ENCODE data around the gene PWWP2A.

The PWWP2A gene

DNA sequence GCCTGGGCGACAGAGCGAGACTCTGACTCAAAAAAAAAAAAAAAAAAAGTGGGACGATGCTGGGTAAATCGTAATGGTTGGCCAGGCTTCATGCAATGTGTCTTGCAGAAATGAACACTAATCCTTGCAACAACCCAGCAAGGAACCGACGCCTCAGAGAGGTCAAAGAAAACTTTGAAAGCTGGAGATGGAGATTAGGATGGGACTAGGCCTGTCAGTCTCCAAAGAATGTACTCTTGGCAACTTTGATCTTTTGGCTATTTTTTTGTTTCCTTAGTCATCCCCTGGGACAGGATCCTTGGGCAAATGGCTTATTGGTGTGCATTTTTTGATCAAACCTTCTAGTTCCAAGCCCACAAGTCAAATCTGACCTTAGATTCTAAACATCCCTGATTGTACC lies 10.6 kb upstream of the PWWP2A start:
- DNase-seq, result no peak

DNA sequence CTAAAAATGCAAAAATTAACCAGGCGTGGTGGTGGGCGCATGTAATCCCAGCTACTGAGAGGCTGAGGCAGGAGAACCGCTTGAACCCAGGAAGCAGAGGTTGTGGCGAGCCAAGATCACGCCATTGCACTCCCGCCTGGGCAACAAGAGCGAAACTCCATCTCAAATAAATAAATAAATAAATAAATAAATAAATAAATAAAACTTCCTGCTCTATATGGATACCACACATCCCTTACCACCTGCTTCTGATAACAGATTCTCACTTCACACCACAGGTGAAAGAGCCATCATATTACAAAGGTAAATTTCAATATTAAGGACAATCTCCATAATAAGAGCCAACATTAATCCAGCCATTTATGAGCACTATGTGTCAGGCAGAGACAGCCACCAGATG lies 9.4 kb upstream of the PWWP2A start:
- DNase-seq, result no peak

DNA sequence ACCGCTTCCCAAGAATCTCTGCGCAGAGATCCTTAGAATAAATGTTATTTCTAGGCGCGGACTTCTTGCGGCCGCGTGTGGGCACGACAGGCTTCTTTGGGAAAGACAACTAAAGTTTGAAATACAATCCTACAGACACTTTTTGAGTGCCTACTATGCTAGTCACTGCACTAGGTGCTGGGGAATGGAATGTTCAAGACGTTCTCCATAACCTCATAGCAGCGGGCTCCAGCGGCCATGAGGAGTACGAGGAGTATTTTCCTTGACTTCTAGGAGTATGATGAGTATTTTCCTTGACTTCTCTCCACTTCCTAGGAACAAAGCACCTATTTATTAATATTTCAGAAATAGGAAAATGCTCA lies 636 bp upstream of the PWWP2A start:
- no peak for DNase-seq

DNA sequence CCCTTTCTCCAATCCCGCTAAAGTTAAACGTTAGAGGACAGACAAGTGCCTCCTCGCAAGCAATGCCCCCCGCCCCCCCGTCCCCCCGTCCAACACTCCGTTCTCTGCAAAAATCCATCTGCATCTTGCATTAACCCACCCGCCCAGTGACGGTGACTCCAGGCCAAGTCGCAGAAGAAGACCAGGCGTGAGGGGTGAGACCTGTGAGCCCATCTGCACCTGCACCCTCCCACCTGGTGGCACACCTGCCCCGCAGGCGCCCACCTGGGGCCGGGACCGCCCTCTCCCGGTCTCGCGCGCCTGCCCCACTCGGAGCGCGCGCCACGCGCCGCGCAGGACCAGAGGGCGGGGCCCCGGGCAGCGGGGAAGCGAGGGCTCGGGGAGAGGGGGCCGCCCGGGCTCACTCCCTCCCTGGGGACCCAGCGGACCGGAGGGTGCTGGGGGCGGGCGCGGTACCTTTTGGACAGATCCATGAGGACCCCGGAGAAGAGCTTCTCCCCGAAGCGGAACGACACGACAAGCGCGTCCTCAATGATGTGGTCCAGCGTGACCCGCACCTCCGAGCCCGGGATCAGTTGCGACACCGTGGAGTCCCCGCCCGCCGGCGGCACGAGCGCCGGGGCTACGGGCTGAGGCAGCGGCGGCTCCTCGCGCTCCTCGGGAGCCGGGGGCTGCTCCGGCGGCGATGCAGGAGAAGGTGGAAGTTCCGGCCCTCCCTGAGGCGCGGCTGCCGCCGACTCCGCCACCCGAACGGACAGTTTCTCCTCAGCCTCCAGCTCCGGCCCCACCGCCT lies 705 bp downstream of the PWWP2A start:
- DNase-seq, result no peak

DNA sequence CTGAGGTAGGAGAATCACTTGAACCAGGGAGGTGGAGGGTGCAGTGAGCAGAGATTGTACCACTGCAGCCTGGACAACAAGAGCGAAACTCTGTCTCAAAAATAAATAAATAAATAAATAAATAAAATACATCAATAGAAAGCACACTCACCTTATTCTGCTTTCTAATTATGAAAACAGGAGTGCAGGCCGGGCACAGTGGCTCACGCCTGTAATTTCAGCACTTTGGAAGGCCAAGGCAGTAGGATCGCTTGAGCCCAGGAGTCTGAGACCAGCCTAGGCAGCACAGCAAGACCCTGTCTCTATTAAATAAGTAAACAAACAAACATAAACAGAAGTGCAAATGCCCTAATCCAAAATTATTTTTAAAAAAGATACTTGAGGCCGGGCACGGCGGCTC lies 2.3 kb downstream of the PWWP2A start:
- no peak for DNase-seq

DNA sequence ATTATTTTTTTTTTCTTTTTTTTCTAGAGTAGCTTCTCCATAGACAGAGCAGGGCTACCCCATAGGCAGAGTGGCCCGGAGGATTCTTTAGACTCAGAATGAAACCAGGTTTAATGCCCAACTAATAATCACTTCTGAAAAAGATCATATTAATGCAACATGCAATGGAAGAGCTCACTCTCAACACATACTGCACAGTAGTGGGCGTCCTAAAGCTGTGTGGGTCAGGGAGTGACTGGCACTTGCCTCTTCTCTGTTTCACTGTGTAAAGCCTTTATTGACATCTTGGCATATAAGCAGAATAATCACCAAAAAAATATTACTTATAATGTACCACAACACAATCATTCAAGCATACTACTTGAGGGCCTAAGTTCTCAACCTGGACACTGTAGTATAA lies 11.1 kb downstream of the PWWP2A start:
- no peak for DNase-seq

DNA sequence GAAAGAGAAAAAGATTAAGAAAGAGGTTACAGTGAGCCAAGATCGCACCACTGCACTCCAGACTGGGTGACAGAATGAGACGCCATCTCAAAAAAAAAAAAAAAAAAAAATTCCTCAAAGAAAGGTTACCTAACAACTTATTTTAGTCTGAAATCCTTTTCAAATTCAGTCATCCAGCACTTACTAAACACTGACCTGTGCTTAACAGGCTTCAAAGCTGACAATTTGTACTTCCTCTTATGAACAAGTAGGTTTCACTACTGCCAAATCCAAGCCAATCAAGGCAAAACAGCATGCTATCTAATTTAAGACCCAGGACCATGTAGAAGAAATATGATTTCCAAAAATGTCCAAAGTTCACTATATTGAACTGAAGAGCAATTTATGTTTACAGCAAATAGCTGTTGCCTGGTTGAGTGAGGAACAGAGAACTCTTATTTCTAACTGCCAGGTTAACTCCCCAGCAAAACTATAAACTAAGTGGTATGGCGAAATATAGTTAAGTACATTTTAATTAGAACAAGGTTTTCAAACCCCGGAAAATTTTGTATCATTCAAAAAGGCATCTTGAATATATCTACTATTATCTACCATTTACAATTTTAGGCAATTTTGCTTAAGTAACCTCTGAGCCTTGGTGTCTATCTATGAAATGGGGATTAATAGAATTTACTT lies 13.4 kb downstream of the PWWP2A start:
- DNase-seq, result no peak

DNA sequence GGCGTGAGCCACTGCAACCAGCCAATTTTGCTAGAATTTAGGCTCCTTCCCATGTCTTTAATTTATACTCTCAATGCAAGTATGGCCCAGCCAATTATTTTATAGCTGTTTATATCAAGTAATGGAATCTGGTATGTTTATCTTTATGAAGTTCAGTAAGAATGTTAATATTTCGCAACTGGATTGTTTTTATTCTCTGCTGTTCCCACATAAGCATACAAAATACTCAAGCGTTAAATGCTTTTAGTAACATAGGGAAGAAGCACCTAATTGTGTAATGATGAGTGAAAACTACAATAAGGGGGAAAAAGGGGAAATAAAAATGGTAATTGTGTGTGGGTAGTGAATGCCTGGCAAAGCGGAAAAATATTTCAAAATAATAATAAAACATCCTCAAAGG lies 21.3 kb downstream of the PWWP2A start:
- DNase-seq, result no peak

DNA sequence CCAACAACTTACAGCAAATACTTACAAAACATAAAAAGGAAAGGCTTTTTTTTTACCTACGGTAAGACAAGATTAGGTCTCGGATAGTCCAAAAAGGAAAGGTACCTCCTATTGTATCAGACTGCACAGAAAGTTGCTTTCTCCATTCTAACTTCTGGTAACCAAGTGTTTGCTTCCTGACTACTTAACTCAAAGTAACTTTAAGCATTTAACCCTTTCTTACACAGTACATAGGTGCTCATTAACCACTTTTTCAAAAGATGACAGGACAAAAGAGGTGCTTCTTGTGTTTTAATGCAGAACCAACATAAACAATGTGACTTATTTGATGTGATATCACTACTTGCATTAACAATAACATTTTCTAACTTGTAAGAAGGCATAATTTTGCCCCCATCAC lies 23.1 kb downstream of the PWWP2A start:
- no peak for DNase-seq

DNA sequence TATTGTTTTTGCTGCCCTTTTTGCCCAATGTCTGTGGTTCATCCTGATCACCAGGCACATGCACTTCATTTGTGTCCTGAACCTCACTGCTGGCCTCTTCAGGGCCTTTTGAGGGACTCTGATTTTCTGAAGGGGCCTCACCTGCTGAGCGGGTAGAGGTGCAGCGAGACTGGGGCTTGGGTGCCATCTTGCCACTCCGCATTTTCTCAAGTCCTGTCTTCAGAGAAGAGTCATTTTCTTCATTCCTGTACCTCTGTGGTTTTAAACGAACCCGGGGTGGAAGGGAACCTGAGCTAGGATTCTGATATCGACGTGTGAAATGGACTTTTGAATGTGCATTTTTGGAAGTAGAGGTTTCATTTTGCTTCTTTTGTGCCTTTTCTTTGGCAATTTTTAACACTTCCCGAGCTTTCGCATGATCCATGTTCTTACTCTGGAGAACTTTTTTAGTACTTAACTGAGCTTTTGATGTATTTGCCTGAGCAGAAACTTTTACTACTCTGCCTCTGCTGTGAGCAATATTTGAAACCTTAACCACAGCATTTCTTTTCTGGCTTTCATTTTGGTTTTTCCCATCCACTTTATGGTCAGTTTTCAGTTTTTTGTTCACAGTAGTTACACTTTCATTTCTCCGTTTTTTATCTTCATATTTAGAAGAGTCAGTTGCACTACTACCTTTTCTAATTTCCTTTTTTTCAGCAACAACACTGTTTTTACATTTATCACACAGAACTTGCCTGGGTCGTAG lies 26.1 kb downstream of the PWWP2A start:
- no peak for DNase-seq

DNA sequence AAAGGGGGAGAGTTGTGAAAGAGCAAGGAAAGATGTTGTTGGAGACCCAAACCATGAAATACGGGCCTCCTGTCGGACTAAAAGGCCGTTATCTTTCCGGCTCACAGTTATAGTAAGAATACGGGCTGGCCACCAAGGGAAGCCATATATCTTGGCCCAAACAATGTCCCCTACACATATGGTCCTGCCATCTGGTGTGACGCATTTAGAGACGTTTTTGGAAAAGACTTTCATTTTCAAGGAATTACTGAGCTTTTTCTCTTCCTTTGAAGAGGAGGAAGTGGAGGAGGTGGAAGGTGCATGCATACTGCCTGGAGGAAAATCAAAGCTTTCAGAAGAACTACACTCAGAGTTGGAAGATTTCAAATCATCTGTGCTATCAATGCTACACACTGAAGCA lies 26.7 kb downstream of the PWWP2A start:
- no peak for DNase-seq

DNA sequence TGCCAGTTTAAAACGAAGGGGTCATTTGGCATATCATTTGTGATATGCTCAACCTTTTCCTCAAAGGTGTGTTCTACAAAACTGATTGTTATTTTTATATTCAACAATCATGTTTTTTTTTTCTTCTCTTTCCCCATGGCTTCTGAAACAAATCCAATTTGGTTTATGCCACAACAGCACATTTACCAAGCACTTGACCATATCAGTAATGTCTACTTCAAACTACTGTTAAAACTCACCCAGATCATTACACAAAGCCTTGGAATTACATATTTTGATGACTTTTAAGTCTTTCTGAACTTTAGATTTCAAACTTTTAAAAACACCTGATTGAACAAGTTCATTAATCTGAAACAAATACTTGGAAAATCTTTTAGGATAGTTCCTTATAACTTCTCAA lies 29.2 kb downstream of the PWWP2A start:
- no peak for DNase-seq

DNA sequence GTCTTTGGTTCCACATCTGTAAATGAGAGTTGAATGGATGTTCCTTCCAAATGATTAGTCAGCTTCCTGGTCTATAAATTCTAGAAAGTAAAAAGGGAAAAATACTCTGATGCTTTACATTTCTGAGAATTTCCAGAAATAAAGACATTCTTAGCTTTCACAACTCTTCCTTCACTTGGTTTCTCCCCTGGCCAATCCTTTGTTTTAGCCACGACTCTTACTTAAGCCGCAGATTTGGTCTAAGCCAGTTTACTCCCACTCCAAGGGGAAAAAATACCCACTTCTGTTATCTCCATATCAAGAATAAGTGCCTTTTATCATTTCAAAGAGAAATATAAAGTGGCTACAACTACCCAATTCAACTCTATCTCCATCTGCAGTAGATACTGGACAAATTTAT lies 29.7 kb downstream of the PWWP2A start:
- DNase-seq, result no peak

DNA sequence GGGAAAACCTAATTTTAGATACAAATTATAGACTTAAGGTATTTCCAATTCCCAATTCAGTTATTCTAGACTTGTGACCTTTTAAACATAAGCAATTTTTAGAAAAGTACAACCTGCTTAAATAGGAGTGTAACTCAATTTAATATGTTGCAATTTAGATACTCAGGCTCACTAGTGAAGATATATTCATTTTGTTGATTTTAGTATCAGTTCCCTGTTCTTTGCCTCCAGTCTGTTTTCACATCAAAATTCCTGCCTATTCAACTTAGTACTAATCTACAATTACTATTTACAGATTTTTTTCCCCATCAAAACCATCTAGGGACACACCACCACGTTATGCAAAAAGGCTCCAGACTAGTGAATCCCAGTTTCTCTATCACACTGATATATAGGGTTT lies 30.4 kb downstream of the PWWP2A start:
- DNase-seq, result no peak

DNA sequence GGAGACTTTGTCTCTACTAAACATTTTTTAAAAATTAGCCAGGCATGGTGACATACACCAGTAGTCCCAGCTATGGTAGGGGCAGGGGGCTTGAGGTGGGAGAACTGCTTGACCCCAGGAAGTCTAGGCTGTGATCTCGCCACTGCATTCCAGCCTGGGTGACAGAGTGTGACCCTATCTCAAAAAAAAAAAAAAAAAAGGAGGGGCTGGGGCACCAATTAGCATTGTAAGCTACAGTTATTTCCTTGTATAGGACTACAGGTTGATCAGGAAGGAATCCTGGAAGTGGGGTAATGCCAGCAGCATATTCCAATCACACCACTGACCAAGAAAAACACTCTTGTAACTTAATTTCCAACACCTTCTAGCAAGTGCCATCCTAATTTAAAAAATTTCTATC lies 32.1 kb downstream of the PWWP2A start:
- DNase-seq, result no peak

DNA sequence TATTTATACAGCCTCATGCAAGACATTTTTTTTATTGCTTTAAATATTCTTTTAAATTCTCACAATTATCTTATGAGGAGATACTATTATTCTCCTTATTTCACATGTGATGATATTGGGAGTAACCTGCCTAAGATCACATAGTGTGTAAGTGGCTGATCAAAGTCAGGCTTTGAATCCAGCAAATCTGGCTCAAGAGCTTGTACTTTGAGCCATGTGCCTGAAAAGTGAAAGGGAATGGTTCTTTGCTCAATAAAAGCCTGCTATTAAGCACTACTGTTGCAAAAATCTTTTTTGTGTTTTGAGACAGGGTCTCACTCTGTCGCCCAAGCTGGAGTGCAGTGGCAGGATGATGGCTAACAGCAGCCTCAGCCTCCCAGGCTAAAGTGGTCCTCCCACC lies 35.1 kb downstream of the PWWP2A start:
- no peak for DNase-seq

DNA sequence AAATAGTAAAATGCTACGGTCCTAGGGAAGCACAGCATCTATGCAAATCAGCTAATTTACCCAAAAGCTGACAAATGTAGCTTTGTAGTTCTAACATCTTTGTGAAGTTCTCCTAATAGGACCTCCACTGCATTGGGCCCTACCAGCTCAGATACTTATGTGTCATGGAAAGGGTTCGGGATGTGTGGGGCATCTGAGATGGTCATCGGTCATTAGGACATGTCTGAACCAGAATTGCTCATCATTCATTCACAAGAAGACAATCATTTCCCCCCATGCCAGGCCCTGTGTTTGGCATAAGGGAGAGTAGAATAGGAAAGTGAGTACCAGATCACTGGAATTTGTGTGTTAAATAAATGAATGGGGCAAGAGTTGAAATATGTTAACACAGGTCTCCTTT lies 35.7 kb downstream of the PWWP2A start:
- DNase-seq, result no peak

DNA sequence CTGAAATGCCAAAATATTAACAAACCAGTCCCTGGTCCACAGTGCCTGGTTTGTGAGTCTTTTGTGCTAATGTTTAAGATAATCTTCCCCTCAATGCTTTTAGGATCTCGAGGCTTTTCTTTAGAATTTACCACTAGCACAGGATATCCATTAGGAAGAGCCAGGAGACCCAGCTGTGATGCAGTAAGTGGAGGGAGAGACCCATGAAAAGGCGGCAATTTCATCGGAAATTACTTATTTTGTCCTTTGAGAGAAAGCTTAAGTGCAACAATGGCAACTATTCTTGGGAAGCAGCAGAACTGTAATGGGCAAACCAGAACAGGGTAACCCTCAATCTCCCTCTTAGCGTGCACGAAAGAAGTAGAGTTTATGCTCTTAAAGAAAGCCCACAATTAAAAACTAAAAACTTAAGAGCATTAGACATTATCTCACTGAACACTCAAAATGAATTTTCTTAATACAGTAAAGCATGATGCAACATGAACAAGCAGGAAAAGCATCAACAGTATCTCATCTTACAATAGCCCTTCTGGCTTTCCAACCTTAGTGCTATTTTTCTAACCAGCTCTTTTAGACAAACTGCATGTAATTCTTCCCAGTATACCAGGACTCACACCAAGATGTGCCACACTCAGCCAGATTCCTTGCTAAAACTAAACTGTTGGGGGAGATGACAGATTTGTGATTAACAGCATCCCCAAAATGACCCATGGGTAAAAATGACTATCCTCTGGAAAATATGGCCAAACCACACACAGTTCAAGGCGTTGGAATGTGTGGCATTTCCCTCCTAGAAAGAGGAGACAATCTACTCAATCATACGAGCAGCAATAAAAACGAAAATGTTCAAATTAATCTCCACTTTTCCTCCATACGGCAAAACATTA lies 36.4 kb downstream of the PWWP2A start:
- no peak for DNase-seq

DNA sequence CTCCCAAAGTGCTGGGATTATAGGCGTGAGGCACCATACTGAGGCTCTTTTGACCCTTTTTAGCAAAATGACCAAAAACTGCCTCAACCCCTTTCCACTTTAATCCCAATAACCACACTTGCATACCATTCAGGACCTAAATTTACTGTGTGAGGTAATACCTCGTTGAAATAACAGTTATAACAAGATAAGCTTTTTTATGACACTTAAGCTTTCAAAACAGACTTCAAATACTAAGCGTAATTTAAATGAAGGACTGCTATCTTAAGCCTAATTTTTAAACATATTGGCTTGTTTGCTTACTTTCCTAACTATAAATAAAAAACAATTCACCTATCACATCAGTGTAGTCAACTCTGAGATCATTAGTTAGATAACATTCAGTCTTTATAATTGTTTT lies 37.8 kb downstream of the PWWP2A start:
- DNase-seq, result no peak

DNA sequence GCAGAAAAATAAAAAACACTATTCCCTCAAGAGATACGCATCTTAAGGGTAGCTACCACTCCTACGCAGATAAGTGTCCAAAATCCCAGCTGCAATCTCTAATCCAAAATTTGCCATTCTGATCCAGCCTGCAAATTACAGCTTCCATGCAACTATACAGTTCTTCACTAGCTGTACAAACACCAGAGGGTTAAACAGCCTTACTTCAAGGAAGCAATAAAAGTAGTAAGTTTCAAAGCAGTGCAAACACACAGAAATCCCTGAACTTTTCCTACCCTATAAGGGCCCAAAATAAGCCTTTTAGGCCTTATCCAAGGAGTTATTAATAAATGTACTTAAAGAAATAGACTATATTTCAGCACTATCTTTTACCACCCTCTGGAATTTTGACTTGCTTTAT lies 39.5 kb downstream of the PWWP2A start:
- DNase-seq, result no peak

DNA sequence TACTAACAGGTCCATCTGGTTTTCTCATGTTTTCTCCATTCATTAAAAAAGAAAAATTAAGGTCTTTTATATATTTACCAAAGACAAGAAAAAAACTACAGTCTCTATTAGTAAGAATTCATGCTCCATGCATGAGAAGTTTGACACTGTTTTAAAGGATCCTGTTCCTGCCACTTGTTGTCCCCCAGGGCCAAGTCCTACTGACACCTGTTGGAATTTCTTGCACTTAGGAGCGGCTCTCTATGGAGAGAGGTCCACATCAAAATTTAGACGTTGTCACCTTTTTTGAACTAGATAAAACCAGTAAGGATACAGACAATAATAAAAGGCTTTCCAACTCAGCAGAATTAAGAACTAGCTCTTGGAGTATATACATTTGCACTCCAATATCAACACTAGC lies 42.3 kb downstream of the PWWP2A start:
- no peak for DNase-seq

DNA sequence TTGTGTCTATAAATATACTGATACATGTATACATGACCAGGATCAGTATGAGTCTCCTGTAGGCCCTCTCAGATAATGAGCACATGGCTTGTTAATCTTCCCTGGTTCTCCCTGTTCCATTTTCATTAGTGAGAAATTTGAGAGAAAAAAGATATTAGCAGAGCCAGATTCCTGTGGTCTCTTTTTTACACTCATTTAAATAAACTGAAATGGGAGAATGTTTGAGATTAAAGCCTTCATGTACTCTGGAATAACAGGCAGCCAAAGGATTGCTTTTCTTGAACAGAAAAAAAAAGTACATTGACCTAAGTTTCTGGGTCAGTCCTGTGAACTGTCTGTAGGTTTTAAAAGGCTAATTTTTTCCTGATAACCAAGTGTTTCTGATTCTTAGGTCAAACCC lies 44.2 kb downstream of the PWWP2A start:
- no peak for DNase-seq

DNA sequence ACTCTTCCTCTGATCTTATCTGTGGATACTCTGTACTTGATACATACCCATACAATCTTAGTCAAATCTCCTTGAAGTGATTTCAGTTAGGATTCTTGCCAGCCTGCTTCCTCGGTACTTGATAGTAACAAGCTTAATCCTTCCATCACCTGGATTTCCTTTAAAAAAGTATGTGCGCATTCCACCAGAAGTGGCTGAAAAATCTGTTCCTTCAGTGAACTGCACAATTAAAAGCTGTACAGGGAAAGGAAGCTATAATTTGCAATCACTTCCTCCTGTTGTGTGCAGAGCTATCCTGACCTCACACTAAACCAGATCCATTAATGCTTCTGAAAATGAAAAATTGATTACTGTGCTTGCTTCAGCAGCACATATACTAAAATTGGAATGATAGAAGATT lies 47.3 kb downstream of the PWWP2A start:
- DNase-seq, result no peak
